Measurements from ENCODE around the gene GLP2R.
"Not testable (repeated sequence)": the region's sequence is repeated elsewhere in the genome, so short reads cannot be mapped to it uniquely, and the experiment has no call there.

GLP2R gene

GRCh38 chr17:9921216-9921615 is 95.5 kb downstream of the GLP2R start:
- H3K27me3 ChIP-seq (ENCODE audit: insufficient read depth, low read length); H3K36me3 ChIP-seq (ENCODE audit: insufficient read depth, low read length); H3K27ac ChIP-seq (ENCODE audit: low read depth, low read length); H3K79me2 ChIP-seq (ENCODE audit: control insufficient read depth, insufficient read depth, low read length, unreplicated experiment); H2AFZ ChIP-seq (ENCODE audit: low read length, unreplicated experiment); H3K4me3 ChIP-seq (ENCODE audit: low read depth, low read length); H3K4me1 ChIP-seq (ENCODE audit: control insufficient read depth, insufficient read depth, low read length, unreplicated experiment): not testable (repeated sequence)

- H3K4me3 ChIP-seq (ENCODE audit: low read depth, low read length): no peak overlapping the region
- no peaks in the 10 kb centered on the region for H3K27me3 ChIP-seq (ENCODE audit: insufficient read depth, low read length)
- H3K27ac ChIP-seq (ENCODE audit: low read depth, low read length): no peak overlapping the region
- H3K36me3 ChIP-seq (ENCODE audit: insufficient read depth, low read length): no peaks in the 10 kb centered on the region
- H2AFZ ChIP-seq (ENCODE audit: low read length, unreplicated experiment): no peak overlapping the region
- H3K79me2 ChIP-seq (ENCODE audit: control insufficient read depth, insufficient read depth, low read length, unreplicated experiment): no peaks in the 10 kb centered on the region
- no peaks in the 10 kb centered on the region for H3K4me1 ChIP-seq (ENCODE audit: control insufficient read depth, insufficient read depth, low read length, unreplicated experiment)
These were observed 96.5 kb downstream of the GLP2R start for GRCh38 chr17:9922012-9922848.

GRCh38 chr17:9924735-9925191 is 99.0 kb downstream of the GLP2R start:
- Histone ChIP-seq H3K27ac (ENCODE audit: low read depth, low read length) (no peak overlapping the region), H2AFZ (ENCODE audit: low read length, unreplicated experiment) (no peak overlapping the region), H3K4me1 (ENCODE audit: control insufficient read depth, insufficient read depth, low read length, unreplicated experiment) (no peaks in the 10 kb centered on the region), H3K4me3 (ENCODE audit: low read depth, low read length) (no peak overlapping the region), H3K36me3 (ENCODE audit: insufficient read depth, low read length) (no peaks in the 10 kb centered on the region), H3K79me2 (ENCODE audit: control insufficient read depth, insufficient read depth, low read length, unreplicated experiment) (no peaks in the 10 kb centered on the region), H3K27me3 (ENCODE audit: insufficient read depth, low read length) (no peaks in the 10 kb centered on the region)

GRCh38 chr17:9925457-9925856 is 99.7 kb downstream of the GLP2R start:
- Histone ChIP-seq H3K36me3 (ENCODE audit: insufficient read depth, low read length) (no peaks in the 10 kb centered on the region), H3K4me3 (ENCODE audit: low read depth, low read length) (no peak overlapping the region), H3K27ac (ENCODE audit: low read depth, low read length) (no peak overlapping the region), H3K27me3 (ENCODE audit: insufficient read depth, low read length) (no peaks in the 10 kb centered on the region), H2AFZ (ENCODE audit: low read length, unreplicated experiment) (no peak overlapping the region), H3K79me2 (ENCODE audit: control insufficient read depth, insufficient read depth, low read length, unreplicated experiment) (no peaks in the 10 kb centered on the region), H3K4me1 (ENCODE audit: control insufficient read depth, insufficient read depth, low read length, unreplicated experiment) (no peaks in the 10 kb centered on the region)

GRCh38 chr17:9926150-9926804 is 100.6 kb downstream of the GLP2R start:
- Histone ChIP-seq H3K36me3 (ENCODE audit: insufficient read depth, low read length) (no peaks in the 10 kb centered on the region), H3K79me2 (ENCODE audit: control insufficient read depth, insufficient read depth, low read length, unreplicated experiment) (no peaks in the 10 kb centered on the region), H3K27me3 (ENCODE audit: insufficient read depth, low read length) (no peaks in the 10 kb centered on the region), H3K4me3 (ENCODE audit: low read depth, low read length) (no peak overlapping the region), H3K4me1 (ENCODE audit: control insufficient read depth, insufficient read depth, low read length, unreplicated experiment) (no peaks in the 10 kb centered on the region), H2AFZ (ENCODE audit: low read length, unreplicated experiment) (no peak overlapping the region), H3K27ac (ENCODE audit: low read depth, low read length) (no peak overlapping the region)

- H3K27me3 ChIP-seq (ENCODE audit: insufficient read depth, low read length): no peaks in the 10 kb centered on the region
- no peaks in the 10 kb centered on the region for H3K36me3 ChIP-seq (ENCODE audit: insufficient read depth, low read length)
- no peak overlapping the region for H3K27ac ChIP-seq (ENCODE audit: low read depth, low read length)
- H2AFZ ChIP-seq (ENCODE audit: low read length, unreplicated experiment): no peak overlapping the region
- H3K4me1 ChIP-seq (ENCODE audit: control insufficient read depth, insufficient read depth, low read length, unreplicated experiment): no peaks in the 10 kb centered on the region
- no peak overlapping the region for H3K4me3 ChIP-seq (ENCODE audit: low read depth, low read length)
- H3K79me2 ChIP-seq (ENCODE audit: control insufficient read depth, insufficient read depth, low read length, unreplicated experiment): no peaks in the 10 kb centered on the region
These were observed 103.0 kb downstream of the GLP2R start for GRCh38 chr17:9928601-9929333.

- H3K4me1 ChIP-seq (ENCODE audit: control insufficient read depth, insufficient read depth, low read length, unreplicated experiment): no peaks in the 10 kb centered on the region
- no peak overlapping the region for H3K4me3 ChIP-seq (ENCODE audit: low read depth, low read length)
- H3K27ac ChIP-seq (ENCODE audit: low read depth, low read length): no peak overlapping the region
- no peaks in the 10 kb centered on the region for H3K36me3 ChIP-seq (ENCODE audit: insufficient read depth, low read length)
- H3K79me2 ChIP-seq (ENCODE audit: control insufficient read depth, insufficient read depth, low read length, unreplicated experiment): no peaks in the 10 kb centered on the region
- H3K27me3 ChIP-seq (ENCODE audit: insufficient read depth, low read length): no peaks in the 10 kb centered on the region
- no peak overlapping the region for H2AFZ ChIP-seq (ENCODE audit: low read length, unreplicated experiment)
These were observed 104.1 kb downstream of the GLP2R start for GRCh38 chr17:9929871-9930270.

- Histone ChIP-seq H3K27me3 (ENCODE audit: insufficient read depth, low read length) (no peaks in the 10 kb centered on the region), H3K79me2 (ENCODE audit: control insufficient read depth, insufficient read depth, low read length, unreplicated experiment) (no peaks in the 10 kb centered on the region), H2AFZ (ENCODE audit: low read length, unreplicated experiment) (no peak overlapping the region), H3K36me3 (ENCODE audit: insufficient read depth, low read length) (no peaks in the 10 kb centered on the region), H3K4me1 (ENCODE audit: control insufficient read depth, insufficient read depth, low read length, unreplicated experiment) (no peaks in the 10 kb centered on the region), H3K27ac (ENCODE audit: low read depth, low read length) (no peak overlapping the region), H3K4me3 (ENCODE audit: low read depth, low read length) (no peak overlapping the region)
These were observed 105.5 kb downstream of the GLP2R start for GRCh38 chr17:9931144-9931741.

- no peak overlapping the region for H3K4me3 ChIP-seq (ENCODE audit: low read depth, low read length)
- no peaks in the 10 kb centered on the region for H3K79me2 ChIP-seq (ENCODE audit: control insufficient read depth, insufficient read depth, low read length, unreplicated experiment)
- no peak overlapping the region for H2AFZ ChIP-seq (ENCODE audit: low read length, unreplicated experiment)
- H3K4me1 ChIP-seq (ENCODE audit: control insufficient read depth, insufficient read depth, low read length, unreplicated experiment): no peaks in the 10 kb centered on the region
- H3K27me3 ChIP-seq (ENCODE audit: insufficient read depth, low read length): no peaks in the 10 kb centered on the region
- no peaks in the 10 kb centered on the region for H3K36me3 ChIP-seq (ENCODE audit: insufficient read depth, low read length)
- no peak overlapping the region for H3K27ac ChIP-seq (ENCODE audit: low read depth, low read length)
These were observed 106.8 kb downstream of the GLP2R start for GRCh38 chr17:9932491-9932890.

GRCh38 chr17:9934331-9934730 is 108.6 kb downstream of the GLP2R start:
- H3K4me1 ChIP-seq (ENCODE audit: control insufficient read depth, insufficient read depth, low read length, unreplicated experiment): no peaks in the 10 kb centered on the region
- H3K27ac ChIP-seq (ENCODE audit: low read depth, low read length): no peak overlapping the region
- no peak overlapping the region for H3K4me3 ChIP-seq (ENCODE audit: low read depth, low read length)
- H2AFZ ChIP-seq (ENCODE audit: low read length, unreplicated experiment): no peak overlapping the region
- no peaks in the 10 kb centered on the region for H3K36me3 ChIP-seq (ENCODE audit: insufficient read depth, low read length)
- no peaks in the 10 kb centered on the region for H3K27me3 ChIP-seq (ENCODE audit: insufficient read depth, low read length)
- no peaks in the 10 kb centered on the region for H3K79me2 ChIP-seq (ENCODE audit: control insufficient read depth, insufficient read depth, low read length, unreplicated experiment)

Data from ACC112 (cell line).